Stimulated activated CD4-positive, alpha-beta T cell treated with anti-CD3 and anti-CD28 coated beads, Interleukin-1b, Interleukin-23, amount 100 ng/mL, for 4 hours (primary cell): Measurements from ENCODE around the gene KRT10.
"Not testable (repeated sequence)": the region's sequence is repeated elsewhere in the genome, so short reads cannot be mapped to it uniquely, and the experiment has no call there.

Experiments used
- DNase-seq, 2 donors: peaks; one replicate each; pipeline ENCODE4 v3.0.0-alpha.2; 2020; ENCODE audit warnings: low read depth in 2 of 2

KRT10 gene

GRCh38 chr17:40822132-40822812 is at the start of gene KRT10:
Gene KRT10, minus strand, starts transcription at chr17:40822614. Its CDS starts 29 bp downstream, at chr17:40822585.
- no peak for DNase-seq

- DNase-seq: no peak
Observed at GRCh38 chr17:40871316-40871715, 48.9 kb upstream of the KRT10 start.

GRCh38 chr17:40870136-40870535 is 47.7 kb upstream of the KRT10 start:
- DNase-seq: no peak

GRCh38 chr17:40866838-40867237 is 44.4 kb upstream of the KRT10 start, which contains the start of gene KRT12:
Gene KRT12, minus strand, starts transcription at chr17:40867223. Its CDS starts 37 bp downstream, at chr17:40867186.
- DNase-seq: no peak

- no peak for DNase-seq
Observed at GRCh38 chr17:40864661-40865390, 42.4 kb upstream of the KRT10 start.

- DNase-seq: no peak
Observed at GRCh38 chr17:40862985-40863733, 40.7 kb upstream of the KRT10 start.

GRCh38 chr17:40859536-40859935 is 37.1 kb upstream of the KRT10 start:
- no peak for DNase-seq

- not testable (repeated sequence) for DNase-seq
Observed at GRCh38 chr17:40858667-40859066, 36.3 kb upstream of the KRT10 start.

- DNase-seq: no peak
Observed at GRCh38 chr17:40857535-40857934, 35.1 kb upstream of the KRT10 start.

- DNase-seq: no peak
Observed at GRCh38 chr17:40854175-40854814, 31.9 kb upstream of the KRT10 start.

- DNase-seq: no peak
Observed at GRCh38 chr17:40852364-40852763, 29.9 kb upstream of the KRT10 start.

GRCh38 chr17:40850293-40850972 is 28.0 kb upstream of the KRT10 start:
- no peak for DNase-seq

GRCh38 chr17:40849723-40850122 is 27.3 kb upstream of the KRT10 start:
- no peak for DNase-seq

GRCh38 chr17:40848583-40849235 is 26.3 kb upstream of the KRT10 start:
- DNase-seq: no peak

GRCh38 chr17:40846515-40847144 is 24.2 kb upstream of the KRT10 start:
- no peak for DNase-seq

GRCh38 chr17:40844671-40845107 is 22.3 kb upstream of the KRT10 start:
- no peak for DNase-seq

GRCh38 chr17:40843242-40843641 is 20.8 kb upstream of the KRT10 start:
- DNase-seq: no peak

- no peak for DNase-seq
Observed at GRCh38 chr17:40841246-40841645, 18.8 kb upstream of the KRT10 start.

GRCh38 chr17:40839194-40839593 is 16.8 kb upstream of the KRT10 start:
- no peak for DNase-seq

- DNase-seq: no peak
Observed at GRCh38 chr17:40836020-40836419, 13.6 kb upstream of the KRT10 start.
